Measurements from ENCODE around the gene CTCFL.

Gene CTCFL

DNA sequence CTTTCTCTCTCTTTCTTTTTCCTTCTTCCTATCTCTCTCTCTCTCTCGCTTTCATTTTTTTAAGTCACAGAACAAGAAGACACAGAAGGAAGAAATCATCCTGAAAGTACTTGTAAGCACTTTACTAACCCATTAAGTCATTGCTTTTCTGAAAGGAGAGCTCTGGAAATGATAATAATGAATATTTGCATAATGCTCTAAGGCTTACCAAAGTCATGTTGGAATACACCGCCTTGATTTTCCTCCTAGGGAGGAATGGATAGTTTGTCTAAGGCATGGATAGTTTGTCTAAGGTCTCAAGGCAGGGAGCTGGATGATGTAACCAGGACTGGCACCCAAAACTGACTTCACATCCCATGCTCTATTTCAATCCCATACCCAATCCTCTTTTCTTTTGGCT, 12.9 kb upstream of the CTCFL start:
- DNase-seq (ENCODE audit: insufficient read length, low spot score) (no peak), FAIRE-seq (no peak)
- TF ChIP-seq PAX5 (IDR thresholded peaks at IDR 0.05; ENCODE audit: insufficient read depth, low read length, severe bottlenecking) = no peak
- TF ChIP-seq TAF1 (IDR thresholded peaks at IDR 0.05; ENCODE audit: low read depth, low read length) = no peak
- no peak for TF ChIP-seq POLR2AphosphoS5 (IDR thresholded peaks at IDR 0.05; ENCODE audit: low read depth, low read length)
- TF ChIP-seq POLR2A (IDR thresholded peaks at IDR 0.05; ENCODE audit: low read depth, low read length) = no peak
- TF ChIP-seq SPI1 (IDR thresholded peaks at IDR 0.05; ENCODE audit: low read depth, low read length) = no peak

GRCh38 chr20:57536771-57537724, 12.1 kb upstream of the CTCFL start:
- TF ChIP-seq PAX5 (IDR thresholded peaks at IDR 0.05; ENCODE audit: insufficient read depth, low read length, severe bottlenecking) = no peak
- no peak for TF ChIP-seq POLR2A (IDR thresholded peaks at IDR 0.05; ENCODE audit: low read depth, low read length)
- TF ChIP-seq TAF1 (IDR thresholded peaks at IDR 0.05; ENCODE audit: low read depth, low read length) = no peak
- no peak for TF ChIP-seq SPI1 (IDR thresholded peaks at IDR 0.05; ENCODE audit: low read depth, low read length)
- no peak for TF ChIP-seq POU2F2 (IDR thresholded peaks at IDR 0.05; ENCODE audit: low read depth, low read length)
- TF ChIP-seq POLR2AphosphoS5 (IDR thresholded peaks at IDR 0.05; ENCODE audit: low read depth, low read length) = no peak
- no peak for FAIRE-seq
- DNase-seq (ENCODE audit: insufficient read length, low spot score) = no peak

DNA sequence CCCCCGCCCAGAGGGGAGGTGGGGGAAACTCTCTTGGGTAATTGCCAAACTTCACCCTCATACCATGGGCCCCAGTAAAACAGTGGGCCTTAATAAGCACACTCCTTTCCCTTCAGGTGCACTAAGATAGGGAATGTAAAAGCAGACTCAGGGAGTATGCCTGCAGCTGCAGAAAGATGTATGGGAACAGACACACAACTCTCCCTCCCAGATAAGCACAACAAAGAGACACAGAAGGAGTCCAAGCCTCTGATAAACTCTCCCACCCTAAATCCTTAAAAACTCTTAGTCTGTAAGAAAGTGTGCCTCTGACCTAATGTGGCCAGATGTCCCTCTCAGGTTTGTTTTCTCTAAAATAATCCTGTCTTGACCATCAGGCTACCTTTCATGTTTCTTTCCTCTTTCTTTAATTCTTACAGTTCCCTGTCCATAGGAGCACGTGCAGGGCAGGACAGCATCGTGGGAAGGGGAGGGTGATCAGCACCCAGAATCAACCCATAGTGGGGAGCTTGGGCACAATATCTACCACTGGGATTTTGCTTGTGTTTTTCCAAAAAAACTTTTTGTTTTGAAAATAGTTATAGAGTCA, 11.3 kb upstream of the CTCFL start:
- no peak for DNase-seq (ENCODE audit: insufficient read length, low spot score)
- FAIRE-seq = no peak
- TF ChIP-seq POU2F2 (IDR thresholded peaks at IDR 0.05; ENCODE audit: low read depth, low read length) = no peak
- no peak for TF ChIP-seq SPI1 (IDR thresholded peaks at IDR 0.05; ENCODE audit: low read depth, low read length)
- TF ChIP-seq POLR2A (IDR thresholded peaks at IDR 0.05; ENCODE audit: low read depth, low read length) = no peak
- no peak for TF ChIP-seq POLR2AphosphoS5 (IDR thresholded peaks at IDR 0.05; ENCODE audit: low read depth, low read length)
- no peak for TF ChIP-seq TAF1 (IDR thresholded peaks at IDR 0.05; ENCODE audit: low read depth, low read length)
- no peak for TF ChIP-seq PAX5 (IDR thresholded peaks at IDR 0.05; ENCODE audit: insufficient read depth, low read length, severe bottlenecking)

DNA sequence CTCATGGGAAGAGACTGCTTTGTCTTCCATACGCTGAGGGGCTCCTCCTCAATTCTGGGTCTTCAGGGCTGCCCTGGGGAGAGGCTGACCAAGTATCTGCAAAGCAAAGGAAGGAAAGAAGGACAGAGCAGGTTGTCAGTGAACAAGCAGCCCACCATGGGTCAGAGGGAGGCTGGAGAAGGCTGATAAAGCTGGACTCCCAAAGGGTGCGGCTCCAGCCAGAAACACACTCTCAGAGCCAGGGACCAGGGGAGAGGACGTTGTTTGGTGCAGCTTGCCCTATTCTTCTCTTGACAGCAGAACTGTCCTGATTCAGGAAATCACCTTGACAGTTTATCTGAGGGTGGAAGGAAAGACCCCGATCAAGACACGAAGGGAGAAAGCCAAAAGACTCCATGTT, 10.4 kb upstream of the CTCFL start:
- FAIRE-seq (no peak), DNase-seq (ENCODE audit: insufficient read length, low spot score) (no peak)
- TF ChIP-seq SPI1 (IDR thresholded peaks at IDR 0.05; ENCODE audit: low read depth, low read length) = no peak
- TF ChIP-seq POLR2AphosphoS5 (IDR thresholded peaks at IDR 0.05; ENCODE audit: low read depth, low read length) = no peak
- no peak for TF ChIP-seq POU2F2 (IDR thresholded peaks at IDR 0.05; ENCODE audit: low read depth, low read length)
- no peak for TF ChIP-seq TAF1 (IDR thresholded peaks at IDR 0.05; ENCODE audit: low read depth, low read length)
- no peak for TF ChIP-seq POLR2A (IDR thresholded peaks at IDR 0.05; ENCODE audit: low read depth, low read length)
- no peak for TF ChIP-seq PAX5 (IDR thresholded peaks at IDR 0.05; ENCODE audit: insufficient read depth, low read length, severe bottlenecking)

DNA sequence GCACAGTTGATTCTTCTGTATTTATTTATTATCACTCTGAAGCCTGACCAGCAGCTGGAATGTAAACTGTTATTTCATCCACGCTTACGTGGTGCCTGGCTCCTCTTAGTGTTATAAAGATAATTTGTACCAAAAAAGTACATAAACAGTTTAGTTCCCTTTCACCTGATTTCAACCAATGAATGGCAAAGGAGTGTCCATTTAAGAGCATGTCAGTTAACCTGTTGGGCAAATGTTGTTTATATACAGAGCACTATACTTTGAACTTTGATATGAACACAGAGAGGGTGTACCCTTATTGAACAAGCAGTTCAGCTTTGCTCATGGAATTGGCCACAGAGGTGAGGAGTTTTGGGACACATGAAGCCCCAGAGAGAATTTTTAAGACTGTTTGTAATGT, 7.2 kb upstream of the CTCFL start:
- no peak for TF ChIP-seq POU2F2 (IDR thresholded peaks at IDR 0.05; ENCODE audit: low read depth, low read length)
- no peak for TF ChIP-seq PAX5 (IDR thresholded peaks at IDR 0.05; ENCODE audit: insufficient read depth, low read length, severe bottlenecking)
- no peak for TF ChIP-seq POLR2A (IDR thresholded peaks at IDR 0.05; ENCODE audit: low read depth, low read length)
- no peak for TF ChIP-seq POLR2AphosphoS5 (IDR thresholded peaks at IDR 0.05; ENCODE audit: low read depth, low read length)
- no peak for TF ChIP-seq SPI1 (IDR thresholded peaks at IDR 0.05; ENCODE audit: low read depth, low read length)
- TF ChIP-seq TAF1 (IDR thresholded peaks at IDR 0.05; ENCODE audit: low read depth, low read length) = no peak
- no peak for FAIRE-seq
- DNase-seq (ENCODE audit: insufficient read length, low spot score) = no peak

DNA sequence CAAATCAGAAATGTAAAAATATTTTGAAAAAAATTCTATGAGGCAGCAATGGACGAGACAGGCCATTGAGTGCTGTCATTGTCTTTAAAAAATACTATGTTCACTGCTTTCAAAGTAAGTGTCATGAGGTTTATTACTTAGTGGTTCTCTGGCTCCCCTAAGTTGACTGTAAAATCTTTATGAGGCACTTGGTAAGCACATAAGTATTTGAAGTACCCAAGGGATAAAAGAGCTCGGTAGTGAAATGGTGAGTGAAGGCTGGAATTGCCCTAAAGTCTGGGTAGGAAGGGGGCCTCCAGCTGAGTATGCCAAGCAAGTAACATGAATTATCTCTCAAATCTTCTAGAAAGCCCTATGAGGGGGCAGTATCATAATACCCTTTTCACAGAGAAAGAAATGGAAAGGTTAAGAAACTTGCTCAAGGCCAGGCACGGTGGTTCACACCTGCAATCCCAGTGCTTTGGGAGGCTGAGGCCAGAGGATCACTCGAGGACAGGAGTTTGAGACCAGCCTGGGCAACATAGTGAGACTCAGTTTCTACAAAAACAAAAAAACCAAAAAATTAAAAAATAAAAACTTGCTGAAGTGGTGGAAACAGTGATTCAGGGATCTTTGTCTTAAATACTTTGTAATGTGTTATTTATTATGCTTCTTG, 5.5 kb upstream of the CTCFL start:
- TF ChIP-seq POLR2A (IDR thresholded peaks at IDR 0.05; ENCODE audit: low read depth, low read length) = no peak
- TF ChIP-seq POU2F2 (IDR thresholded peaks at IDR 0.05; ENCODE audit: low read depth, low read length) = no peak
- no peak for TF ChIP-seq PAX5 (IDR thresholded peaks at IDR 0.05; ENCODE audit: insufficient read depth, low read length, severe bottlenecking)
- TF ChIP-seq SPI1 (IDR thresholded peaks at IDR 0.05; ENCODE audit: low read depth, low read length) = no peak
- TF ChIP-seq TAF1 (IDR thresholded peaks at IDR 0.05; ENCODE audit: low read depth, low read length) = no peak
- no peak for TF ChIP-seq POLR2AphosphoS5 (IDR thresholded peaks at IDR 0.05; ENCODE audit: low read depth, low read length)
- no peak for DNase-seq (ENCODE audit: insufficient read length, low spot score)
- no peak for FAIRE-seq

DNA sequence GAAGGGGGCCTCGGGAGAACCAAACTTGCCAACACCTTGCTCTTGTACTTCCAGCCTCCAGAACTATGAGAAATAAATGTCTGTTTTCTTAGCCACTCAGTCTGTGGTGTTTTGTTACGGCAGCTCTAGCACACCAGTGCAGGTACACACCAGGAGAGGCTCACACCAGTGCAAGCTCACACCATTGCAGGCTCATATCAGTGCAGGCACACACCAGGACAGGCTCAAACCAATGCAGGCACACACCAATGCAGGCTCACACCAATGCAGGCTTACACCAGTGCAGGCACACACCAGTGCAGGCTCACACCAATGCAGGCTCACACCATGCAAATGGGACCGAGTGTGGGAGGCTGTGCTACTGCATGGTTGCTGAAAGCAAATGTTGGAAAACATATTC, 4.9 kb upstream of the CTCFL start:
- DNase-seq (ENCODE audit: insufficient read length, low spot score) (no peak), FAIRE-seq (no peak)
- TF ChIP-seq PAX5 (IDR thresholded peaks at IDR 0.05; ENCODE audit: insufficient read depth, low read length, severe bottlenecking) = no peak
- no peak for TF ChIP-seq SPI1 (IDR thresholded peaks at IDR 0.05; ENCODE audit: low read depth, low read length)
- no peak for TF ChIP-seq POU2F2 (IDR thresholded peaks at IDR 0.05; ENCODE audit: low read depth, low read length)

- DNase-seq (ENCODE audit: insufficient read length, low spot score) (no peak), FAIRE-seq (no peak)
- TF ChIP-seq POLR2AphosphoS5 (IDR thresholded peaks at IDR 0.05; ENCODE audit: low read depth, low read length) = no peak
Measured at GRCh38 chr20:57529160-57529585, 4.2 kb upstream of the CTCFL start.

- no peak for TF ChIP-seq SPI1 (IDR thresholded peaks at IDR 0.05; ENCODE audit: low read depth, low read length)
- no peak for TF ChIP-seq POLR2A (IDR thresholded peaks at IDR 0.05; ENCODE audit: low read depth, low read length)
- TF ChIP-seq PAX5 (IDR thresholded peaks at IDR 0.05; ENCODE audit: insufficient read depth, low read length, severe bottlenecking) = no peak
- TF ChIP-seq TAF1 (IDR thresholded peaks at IDR 0.05; ENCODE audit: low read depth, low read length) = no peak
- TF ChIP-seq POU2F2 (IDR thresholded peaks at IDR 0.05; ENCODE audit: low read depth, low read length) = no peak
- FAIRE-seq = no peak
- DNase-seq (ENCODE audit: insufficient read length, low spot score) = no peak
Measured at GRCh38 chr20:57528148-57528547, 3.2 kb upstream of the CTCFL start.

Data from GM12891 (cell line).